ENCODE results near the gene IFT122. TPM values are rescaled to one million over a fixed set of nuclear protein-coding genes. Genes with fewer than 3 reads are reported as not detected.

IFT122 gene
- total RNA-seq, 2 donors from 2014 or later = 15.6 to 31.5 TPM

DNA sequence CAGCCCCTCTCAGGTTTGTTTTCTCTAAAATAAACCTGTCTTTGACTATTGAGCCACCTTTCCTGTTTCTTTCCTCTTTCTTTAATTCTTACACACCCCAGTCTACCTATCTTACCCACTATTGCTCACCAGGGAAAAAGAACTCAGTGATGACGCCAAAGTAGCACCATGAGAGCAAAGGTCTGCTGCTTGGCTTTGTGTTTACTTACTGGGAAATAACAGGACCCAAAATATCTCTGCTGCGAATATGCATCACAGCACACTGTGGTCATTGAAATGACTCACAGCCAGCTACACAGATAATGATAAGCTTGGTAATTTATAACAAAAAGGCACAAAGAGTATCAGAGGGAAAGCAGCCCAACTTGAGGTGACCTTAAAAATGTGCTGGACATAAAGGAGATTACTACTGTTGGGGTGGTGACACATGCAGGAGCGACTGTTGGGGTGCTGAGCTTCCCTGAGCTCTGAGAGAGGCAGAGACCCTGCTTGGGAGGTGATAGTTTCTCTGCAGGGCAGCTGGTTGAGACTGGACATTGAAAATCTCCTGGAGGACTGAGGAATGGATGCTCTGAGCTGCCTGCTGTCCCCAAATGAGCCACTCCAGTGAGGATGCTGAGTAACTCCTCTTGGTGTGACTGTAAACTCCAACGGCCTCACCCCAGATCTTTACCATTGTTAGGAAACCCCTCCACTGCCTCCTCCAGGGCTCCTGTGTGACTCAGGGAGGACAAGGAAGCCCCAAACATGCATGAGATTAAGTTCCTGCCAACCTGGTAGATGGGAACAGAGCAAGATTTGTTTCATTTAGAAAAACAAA is 26.1 kb upstream of the IFT122 start:
- DNase-seq = no peak
- no peaks in the 10 kb centered on the region for H3K9me3 ChIP-seq
- no peak overlapping the region for H3K4me3 ChIP-seq
- no peaks in the 10 kb centered on the region for H3K36me3 ChIP-seq
- H3K4me1 ChIP-seq = no peaks in the 10 kb centered on the region
- no peaks in the 10 kb centered on the region for H3K27me3 ChIP-seq
- H3K9ac ChIP-seq (ENCODE audit: low read depth in 2 of 2, low read length in 2 of 2) = no peak overlapping the region
- intact Hi-C loops (cut with DNase I) = no loop called here
- TF ChIP-seq, protein P1, sequence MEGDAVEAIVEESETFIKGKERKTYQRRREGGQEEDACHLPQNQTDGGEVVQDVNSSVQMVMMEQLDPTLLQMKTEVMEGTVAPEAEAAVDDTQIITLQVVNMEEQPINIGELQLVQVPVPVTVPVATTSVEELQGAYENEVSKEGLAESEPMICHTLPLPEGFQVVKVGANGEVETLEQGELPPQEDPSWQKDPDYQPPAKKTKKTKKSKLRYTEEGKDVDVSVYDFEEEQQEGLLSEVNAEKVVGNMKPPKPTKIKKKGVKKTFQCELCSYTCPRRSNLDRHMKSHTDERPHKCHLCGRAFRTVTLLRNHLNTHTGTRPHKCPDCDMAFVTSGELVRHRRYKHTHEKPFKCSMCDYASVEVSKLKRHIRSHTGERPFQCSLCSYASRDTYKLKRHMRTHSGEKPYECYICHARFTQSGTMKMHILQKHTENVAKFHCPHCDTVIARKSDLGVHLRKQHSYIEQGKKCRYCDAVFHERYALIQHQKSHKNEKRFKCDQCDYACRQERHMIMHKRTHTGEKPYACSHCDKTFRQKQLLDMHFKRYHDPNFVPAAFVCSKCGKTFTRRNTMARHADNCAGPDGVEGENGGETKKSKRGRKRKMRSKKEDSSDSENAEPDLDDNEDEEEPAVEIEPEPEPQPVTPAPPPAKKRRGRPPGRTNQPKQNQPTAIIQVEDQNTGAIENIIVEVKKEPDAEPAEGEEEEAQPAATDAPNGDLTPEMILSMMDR (IDR thresholded peaks at IDR 0.05) = no peak
- no peak overlapping the region for H3K27ac ChIP-seq

- no peak for DNase-seq
- no peak overlapping the region for H3K9ac ChIP-seq (ENCODE audit: low read depth in 2 of 2, low read length in 2 of 2)
- TF ChIP-seq, protein P1 (IDR thresholded peaks at IDR 0.05) = no peak
- no peaks in the 10 kb centered on the region for H3K36me3 ChIP-seq
- H3K27me3 ChIP-seq = no peaks in the 10 kb centered on the region
- no peaks in the 10 kb centered on the region for H3K9me3 ChIP-seq
- intact Hi-C loops (cut with DNase I) = no loop called here
- no peak overlapping the region for H3K27ac ChIP-seq
- no peaks in the 10 kb centered on the region for H3K4me1 ChIP-seq
- H3K4me3 ChIP-seq = no peak overlapping the region
Measured at GRCh38 chr3:129415378-129415777, 24.6 kb upstream of the IFT122 start.

GRCh38 chr3:129415830-129416229 is 24.2 kb upstream of the IFT122 start:
- H3K36me3 ChIP-seq = no peaks in the 10 kb centered on the region
- no peaks in the 10 kb centered on the region for H3K9me3 ChIP-seq
- no peaks in the 10 kb centered on the region for H3K4me1 ChIP-seq
- H3K27me3 ChIP-seq = no peaks in the 10 kb centered on the region
- no peak overlapping the region for H3K9ac ChIP-seq (ENCODE audit: low read depth in 2 of 2, low read length in 2 of 2)
- DNase-seq = no peak
- TF ChIP-seq, protein P1 (IDR thresholded peaks at IDR 0.05) = no peak
- intact Hi-C loops (cut with DNase I) = no loop called here
- H3K27ac ChIP-seq = no peak overlapping the region
- H3K4me3 ChIP-seq = no peak overlapping the region

DNA sequence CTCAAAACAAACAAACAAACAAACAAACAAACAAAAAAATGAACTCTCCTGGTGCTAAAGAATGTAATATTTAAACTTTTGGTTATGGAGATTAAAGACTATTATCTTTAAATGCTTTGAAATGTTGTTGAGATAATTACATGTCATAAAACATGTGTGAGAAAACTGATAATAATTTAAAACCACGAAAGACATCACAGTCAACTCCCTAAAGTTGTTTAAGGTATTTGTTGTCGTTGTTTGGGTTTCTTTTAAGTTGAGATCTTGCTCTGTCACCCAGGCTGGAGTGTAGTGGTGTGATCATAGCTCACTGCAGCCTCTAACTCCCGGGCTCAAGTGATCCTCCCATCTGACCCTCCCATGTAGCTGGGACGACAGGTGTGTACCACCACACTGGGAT is 23.6 kb upstream of the IFT122 start:
- TF ChIP-seq, protein P1 (IDR thresholded peaks at IDR 0.05) = no peak
- no peak overlapping the region for H3K4me3 ChIP-seq
- no peak overlapping the region for H3K9ac ChIP-seq (ENCODE audit: low read depth in 2 of 2, low read length in 2 of 2)
- H3K27me3 ChIP-seq = no peaks in the 10 kb centered on the region
- no peaks in the 10 kb centered on the region for H3K9me3 ChIP-seq
- H3K27ac ChIP-seq = no peak overlapping the region
- intact Hi-C loops (cut with DNase I) = no loop called here
- no peaks in the 10 kb centered on the region for H3K4me1 ChIP-seq
- no peaks in the 10 kb centered on the region for H3K36me3 ChIP-seq
- no peak for DNase-seq

DNA sequence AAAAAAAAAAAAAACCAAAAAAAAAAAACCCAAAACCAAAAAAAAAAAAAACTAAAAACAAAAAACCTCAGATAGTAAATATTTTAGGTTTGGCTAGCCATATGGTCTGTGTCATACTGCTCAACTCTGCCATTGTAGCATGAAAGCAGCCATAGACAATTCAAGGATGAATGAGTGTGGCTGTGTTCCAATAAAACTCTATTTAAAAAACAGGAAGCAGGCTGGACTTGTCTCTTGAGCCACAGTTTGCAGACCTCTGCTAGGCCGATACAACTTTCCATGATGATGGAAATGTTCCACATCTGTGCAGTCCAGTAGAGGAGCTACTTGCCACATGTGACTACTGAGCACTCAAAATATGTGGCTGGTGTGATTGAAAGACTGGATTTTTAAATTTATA is 22.7 kb upstream of the IFT122 start:
- Histone ChIP-seq H3K27ac (no peak overlapping the region), H3K9me3 (no peaks in the 10 kb centered on the region), H3K36me3 (no peaks in the 10 kb centered on the region), H3K27me3 (no peaks in the 10 kb centered on the region), H3K4me1 (no peaks in the 10 kb centered on the region), H3K4me3 (no peak overlapping the region), H3K9ac (ENCODE audit: low read depth in 2 of 2, low read length in 2 of 2) (no peak overlapping the region)
- no peak for DNase-seq
- intact Hi-C loops (cut with DNase I) = no loop called here
- TF ChIP-seq, protein P1 (IDR thresholded peaks at IDR 0.05) = no peak

Measured in colonic mucosa (tissue), 4 donors.